ENCODE results near the gene IARS2.
A peak's percentile ranks its signal among the peaks of the same experiment; 100 is the strongest.
"Not testable (repeated sequence)": the region's sequence is repeated elsewhere in the genome, so short reads cannot be mapped to it uniquely, and the experiment has no call there.

The IARS2 gene

DNA sequence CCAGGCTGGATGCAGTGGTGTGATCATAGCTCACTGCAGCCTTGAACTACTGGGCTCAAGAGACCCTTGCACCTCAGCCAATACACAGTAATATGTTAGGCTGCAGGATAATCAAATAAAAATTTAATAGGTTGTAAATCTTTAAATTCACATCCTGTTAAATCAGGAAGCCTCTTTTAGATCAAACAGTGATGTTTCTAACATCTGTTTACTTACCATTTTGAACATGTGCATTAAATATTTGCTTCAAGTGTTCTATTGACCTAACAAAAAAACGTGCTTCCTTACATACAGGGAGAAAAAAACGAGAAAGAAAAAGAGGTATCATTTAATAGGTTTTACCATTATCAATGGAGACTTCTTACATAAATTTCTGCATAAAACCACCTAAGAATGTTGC is 70.6 kb downstream of the IARS2 start:
- DNase-seq (ENCODE audit: low read depth in 2 of 2): no peak

DNA sequence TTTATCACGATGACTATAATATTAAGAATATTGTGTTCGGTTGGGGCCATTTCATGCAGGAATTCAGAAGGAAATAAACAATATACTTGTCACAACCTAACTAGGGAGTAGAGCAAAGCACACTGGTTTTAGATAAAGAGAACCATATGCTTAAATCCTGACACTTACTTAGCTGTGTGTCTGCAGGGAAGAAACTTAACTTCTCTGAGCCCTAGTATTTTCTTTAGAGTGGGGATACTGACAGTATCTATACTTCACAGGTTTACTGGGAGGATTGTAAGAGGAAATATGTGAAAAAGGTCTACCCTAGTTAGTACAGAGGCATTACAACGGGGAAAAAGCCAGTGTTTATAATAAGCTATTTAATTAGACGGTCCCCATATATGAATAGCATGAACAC is 72.9 kb downstream of the IARS2 start:
- no peak for DNase-seq (ENCODE audit: low read depth in 2 of 2)

DNA sequence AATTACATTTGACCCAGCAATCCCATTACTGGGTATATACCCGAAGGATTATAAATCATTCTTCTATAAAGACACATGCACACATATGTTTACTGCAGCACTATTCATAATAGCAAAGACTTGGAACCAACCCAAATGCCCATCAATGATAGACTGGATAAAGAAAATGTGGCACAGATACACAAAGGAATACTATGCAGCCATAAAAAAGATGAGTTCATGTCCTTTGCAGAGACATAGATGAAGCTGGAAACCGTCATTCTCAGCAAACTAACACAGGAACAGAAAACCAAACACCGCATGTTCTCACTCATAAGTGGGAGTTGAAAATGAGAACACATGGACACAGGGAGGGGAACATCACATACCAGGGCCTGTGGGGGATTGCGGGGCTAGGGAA is 76.0 kb downstream of the IARS2 start:
- DNase-seq (ENCODE audit: low read depth in 2 of 2): not testable (repeated sequence)

DNA sequence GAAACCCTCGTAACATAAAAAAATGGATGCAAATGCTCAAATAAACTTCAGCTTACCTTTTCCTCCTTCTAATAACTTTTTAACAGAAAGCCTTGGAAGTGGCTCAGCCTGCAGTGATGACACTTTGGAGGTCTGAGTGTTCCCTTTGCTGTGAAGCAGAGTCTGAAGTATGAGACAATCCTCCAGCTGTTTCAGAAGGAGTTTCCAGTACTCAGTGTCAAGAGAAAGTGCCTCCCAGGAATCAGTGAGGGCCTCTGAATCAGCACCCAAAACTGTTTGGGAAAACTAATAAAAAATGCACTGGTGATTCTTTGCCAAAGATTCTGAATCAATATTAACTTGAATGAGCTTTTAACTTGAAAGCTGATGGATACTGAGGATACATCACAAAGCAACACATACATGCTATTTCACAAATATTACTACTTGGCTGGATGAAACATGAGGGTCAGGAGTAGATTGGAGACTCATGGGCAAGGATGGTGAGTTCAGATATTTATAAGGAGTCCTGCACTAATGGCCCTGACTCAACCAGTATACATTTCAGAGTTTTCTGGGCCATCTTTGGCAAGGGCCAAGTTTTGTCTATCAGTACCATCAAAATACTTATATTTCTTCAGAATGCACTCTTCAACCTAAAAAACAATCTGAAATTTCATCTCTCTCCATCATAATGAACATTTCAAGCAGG is 77.0 kb downstream of the IARS2 start:
- DNase-seq (ENCODE audit: low read depth in 2 of 2): no peak

DNA sequence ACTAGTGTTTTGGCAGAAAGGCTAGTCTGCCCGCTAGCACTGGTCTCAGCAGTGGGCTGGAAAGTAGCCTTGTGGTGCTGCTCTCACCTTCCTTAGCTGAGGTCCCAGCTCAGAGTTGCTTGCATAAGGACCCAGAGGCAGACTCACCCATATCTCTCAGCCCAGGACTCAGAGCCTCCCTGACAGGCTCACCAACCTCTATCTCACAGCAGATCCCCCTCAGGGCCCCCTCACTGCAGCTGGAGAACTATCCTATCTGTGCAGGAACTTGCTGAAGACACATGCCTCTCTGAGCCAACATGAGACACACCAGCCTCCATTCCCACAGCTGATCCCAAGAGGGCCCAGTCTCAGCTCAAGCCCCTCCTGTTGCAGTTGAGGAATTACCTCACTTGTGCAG is 82.6 kb downstream of the IARS2 start:
- DNase-seq (ENCODE audit: low read depth in 2 of 2): no peak

DNA sequence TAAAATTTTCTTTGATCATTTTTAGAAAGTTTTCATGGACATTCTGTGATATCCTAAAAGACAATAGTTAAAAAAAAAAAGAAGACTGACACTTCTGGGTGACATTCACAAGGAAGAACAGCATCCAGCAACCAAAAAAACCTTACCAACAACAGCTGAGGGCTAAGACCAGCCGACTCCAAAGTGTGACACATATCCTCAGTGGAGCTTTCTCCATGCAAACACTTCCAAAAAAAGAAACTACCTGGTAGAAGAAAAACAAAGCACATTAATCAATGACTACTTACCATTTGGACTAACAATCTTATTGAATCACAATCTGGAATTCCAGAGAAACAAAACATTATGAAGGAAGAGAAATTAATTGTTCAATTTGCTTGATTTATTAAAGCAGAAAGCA is 88.2 kb downstream of the IARS2 start:
- DNase-seq (ENCODE audit: low read depth in 2 of 2): no peak

DNA sequence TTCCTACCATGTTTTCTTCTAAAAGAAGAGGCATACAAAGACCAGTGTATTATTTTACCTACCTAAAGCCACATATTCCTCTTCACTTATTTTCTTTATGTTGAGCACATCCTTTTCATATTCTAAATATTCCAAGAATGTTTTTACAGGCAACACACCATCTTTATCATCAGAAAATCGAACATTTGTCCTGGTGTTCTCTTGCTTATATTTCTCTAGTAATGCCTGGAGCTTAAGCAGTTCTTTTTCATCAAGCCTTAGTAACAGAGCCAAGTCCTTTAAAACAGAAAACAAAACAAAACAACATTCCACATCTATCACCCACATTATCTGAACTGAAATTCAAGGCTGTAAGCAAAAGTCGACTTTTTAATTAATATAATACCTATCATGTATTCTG is 88.7 kb downstream of the IARS2 start:
- DNase-seq (ENCODE audit: low read depth in 2 of 2): no peak

DNA sequence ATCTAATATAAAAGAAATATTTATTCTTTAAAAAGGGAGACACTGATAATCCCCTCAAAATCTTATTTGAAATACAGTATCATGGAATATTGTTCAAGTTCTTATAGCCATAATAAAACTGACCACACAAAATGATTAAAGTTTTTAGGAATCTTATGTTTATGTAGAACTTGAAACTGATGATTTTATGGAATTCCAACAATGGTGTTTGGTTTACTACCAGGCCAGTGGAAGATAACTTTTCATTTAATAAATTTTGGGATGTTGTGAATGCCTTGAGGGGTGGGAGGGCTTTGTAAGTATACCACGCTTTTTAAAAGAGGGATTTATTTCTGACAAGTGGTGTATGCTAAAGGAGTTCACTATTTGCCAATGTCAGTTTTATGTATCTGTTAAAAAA is 90.6 kb downstream of the IARS2 start:
- DNase-seq (ENCODE audit: low read depth in 2 of 2): peak in 1 of 2 experiments; percentile 6

DNA sequence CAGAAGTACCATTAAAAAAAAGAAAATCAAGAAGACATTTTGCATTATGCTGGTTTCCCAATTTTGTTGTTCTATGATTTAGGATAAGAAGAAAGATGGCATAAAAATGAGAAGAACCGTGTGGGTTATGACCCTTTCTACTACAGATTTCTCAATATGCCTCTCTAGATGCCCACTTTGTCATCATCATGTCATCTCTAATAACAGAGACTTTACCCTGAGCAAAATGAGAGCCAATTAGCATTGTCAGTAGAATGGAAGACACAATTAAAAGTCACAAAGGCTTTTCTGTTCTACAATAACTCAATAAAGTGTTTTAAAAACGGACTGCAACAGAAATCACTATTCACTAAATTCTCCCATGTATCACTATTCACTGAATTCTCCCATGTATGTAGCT is 92.8 kb downstream of the IARS2 start:
- DNase-seq (ENCODE audit: low read depth in 2 of 2): no peak

DNA sequence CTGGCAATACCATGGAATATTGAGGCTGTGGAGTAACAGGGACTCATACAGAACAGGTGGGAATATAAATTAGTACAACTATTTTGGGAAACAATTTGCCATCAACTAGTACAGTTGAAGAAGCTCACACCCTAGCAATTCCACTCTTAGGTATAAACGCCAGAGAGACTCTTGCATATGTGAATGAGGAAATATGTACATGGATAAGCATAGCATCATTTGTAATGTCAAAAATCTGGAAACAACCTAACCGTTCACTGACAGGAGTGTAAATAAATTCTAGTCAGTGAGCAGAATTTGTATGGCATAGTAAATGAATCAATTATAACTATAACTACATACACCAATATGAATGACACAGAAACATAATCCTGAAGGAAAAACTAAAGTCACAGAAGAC is 94.6 kb downstream of the IARS2 start:
- no peak for DNase-seq (ENCODE audit: low read depth in 2 of 2)

DNA sequence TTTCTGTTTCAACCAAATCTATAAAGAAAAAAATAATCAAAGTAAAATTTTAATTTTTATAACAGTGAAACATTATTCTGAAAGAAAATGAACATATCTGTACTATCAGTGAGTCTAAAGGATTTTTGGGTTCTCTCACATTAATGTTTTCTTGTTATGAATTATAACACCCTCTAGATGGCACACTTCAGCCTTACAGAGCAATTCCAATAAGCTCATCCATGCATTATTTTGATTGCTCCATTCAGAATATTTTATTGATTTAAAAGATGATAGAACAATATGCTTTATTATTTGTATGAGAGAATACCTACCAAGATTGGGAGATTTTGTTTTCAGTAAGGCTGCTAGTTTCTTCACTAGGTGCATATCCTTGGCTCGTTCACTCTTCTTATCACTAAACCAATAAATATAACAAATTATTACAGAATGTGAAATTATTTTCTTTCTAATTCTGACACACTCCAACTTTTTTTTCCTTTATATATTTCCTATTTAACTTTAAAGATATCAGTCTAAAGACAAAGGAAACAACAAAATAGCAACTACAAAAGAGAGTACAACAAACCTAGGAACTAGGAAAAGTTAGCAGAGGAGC is 95.9 kb downstream of the IARS2 start:
- DNase-seq (ENCODE audit: low read depth in 2 of 2): peak in 1 of 2 experiments; percentile 9

DNA sequence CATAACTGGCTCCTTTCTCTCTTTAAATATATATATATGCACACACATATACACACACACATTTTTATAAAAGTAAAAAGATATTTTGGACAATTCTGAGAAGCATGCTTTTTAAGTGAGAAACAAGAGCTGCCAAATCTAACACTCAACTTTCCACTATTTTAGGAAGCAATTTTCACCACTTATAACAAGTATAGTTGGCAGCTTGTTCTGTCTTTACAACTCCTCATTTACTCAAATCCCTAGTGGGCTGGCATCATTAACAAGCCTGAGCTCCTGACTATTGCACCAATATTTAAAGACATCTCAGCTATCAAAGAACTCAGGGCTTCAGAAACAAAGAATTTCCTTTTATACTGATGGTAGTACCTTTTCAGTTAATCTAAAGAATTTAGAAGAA is 101.8 kb downstream of the IARS2 start:
- no peak for DNase-seq (ENCODE audit: low read depth in 2 of 2)
